Left lung (tissue), 10 donors: ENCODE results near the gene KRTAP9-9. TPM values are rescaled to one million over a fixed set of nuclear protein-coding genes. Genes with fewer than 3 reads are reported as not detected.

Experiments
- ATAC-seq: fragments of 200-7000 bp; cut with Tn5 transposase; one replicate; pipeline ENCODE4 v1.9.1; 2020; ENCODE audit warnings: moderate library complexity
- DNase-seq, 4 donors: peaks; one replicate each; pipeline ENCODE4 v3.0.0-alpha.2; 2013 to 2020
- H3K27ac ChIP-seq, 2 donors: fragments of 200-600 bp; sonication (generic) in 1 of 2; one replicate each; pipeline versions ENCODE4 v1.5.0 to v1.8.0; 2020 to 2021
- H3K27me3 ChIP-seq, 2 donors: fragments of 200-600 bp; sonication (generic) in 1 of 2; one replicate each; pipeline versions ENCODE4 v1.5.0 to v1.8.0; 2020 to 2021
- H3K36me3 ChIP-seq, 2 donors: fragments of 200-600 bp; sonication (generic) in 1 of 2; one replicate each; pipeline versions ENCODE4 v1.5.0 to v1.8.0; 2020 to 2021
- H3K4me1 ChIP-seq, 2 donors: fragments of 200-600 bp; one replicate each; pipeline ENCODE4 v1.8.0; 2021
- H3K4me3 ChIP-seq, 2 donors: fragments of 200-600 bp; sonication (generic) in 1 of 2; one replicate each; pipeline versions ENCODE4 v1.5.0 to v1.8.0; 2020 to 2021; ENCODE audit warnings: mild to moderate bottlenecking in 1 of 2
- H3K9me3 ChIP-seq, 2 donors: fragments of 200-600 bp; sonication (generic) in 1 of 2; one replicate each; pipeline versions ENCODE4 v1.5.0 to v1.8.0; 2020 to 2021
- intact Hi-C, 2 donors: fragments of 100-400 bp; cut with DNase I; formaldehyde crosslinking; loops; one replicate each; pipeline versions ENCODE4 v1.11.2 to v1.14.2; 2022
- polyA plus RNA-seq, 6 donors: library from polyadenylated mRNA; unstranded; fragments of 120-200 nt; gene quantifications; one replicate each; pipeline ENCODE4 v1.2.1, GENCODE V29; 2013; ENCODE audit not compliant: insufficient read length in 6 of 6
- total RNA-seq, 2 donors: library from RNA; stranded (reverse); fragmentation: NEBNext Ultra II Directional; extraction: Animal tissue kit (Norgen Biotek cat#: 25700); gene quantifications; one replicate each; pipeline ENCODE4 v1.2.1, GENCODE V29; 2021
- TF ChIP-seq, protein P1 (sequence below), 2 donors: fragments of 200-600 bp; sonication (generic) in 1 of 2; IDR thresholded peaks; one replicate each; pipeline versions ENCODE4 v1.5.0 to v1.8.0; 2021; ENCODE audit warnings: antibody characterized with exemption in 2 of 2
- donor health status: DM: no; HTN: yes; CAD: no.
- donor health status: DM: no; HTN: no; CAD: no.

The KRTAP9-9 gene
- total and polyA plus RNA-seq, 8 donors, result not detected

DNA sequence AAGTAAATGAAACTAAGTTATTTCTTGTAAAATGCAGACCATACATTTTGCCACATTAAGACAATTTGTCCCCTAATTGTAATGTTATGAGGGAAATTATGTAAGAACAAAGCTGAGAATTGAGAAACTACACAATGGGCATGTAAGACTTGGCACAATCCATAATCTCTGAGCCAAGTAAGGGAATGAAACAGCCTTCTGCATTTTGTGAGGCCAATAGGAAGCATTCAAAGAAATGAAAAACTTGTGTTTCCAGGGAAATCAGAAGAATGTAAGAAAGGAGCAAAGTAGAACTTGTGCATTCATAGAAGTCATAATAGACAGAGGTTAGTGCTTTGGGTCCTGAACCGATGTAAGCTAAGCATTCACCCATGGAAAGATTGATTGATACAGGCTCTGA, 3.9 kb upstream of the KRTAP9-9 start:
- no peak overlapping the region for H3K4me3 ChIP-seq
- no peak for ATAC-seq
- no peak overlapping the region for H3K27ac ChIP-seq
- no peaks in the 10 kb centered on the region for H3K36me3 ChIP-seq
- H3K9me3 ChIP-seq, result no peaks in the 10 kb centered on the region
- TF ChIP-seq, protein P1, sequence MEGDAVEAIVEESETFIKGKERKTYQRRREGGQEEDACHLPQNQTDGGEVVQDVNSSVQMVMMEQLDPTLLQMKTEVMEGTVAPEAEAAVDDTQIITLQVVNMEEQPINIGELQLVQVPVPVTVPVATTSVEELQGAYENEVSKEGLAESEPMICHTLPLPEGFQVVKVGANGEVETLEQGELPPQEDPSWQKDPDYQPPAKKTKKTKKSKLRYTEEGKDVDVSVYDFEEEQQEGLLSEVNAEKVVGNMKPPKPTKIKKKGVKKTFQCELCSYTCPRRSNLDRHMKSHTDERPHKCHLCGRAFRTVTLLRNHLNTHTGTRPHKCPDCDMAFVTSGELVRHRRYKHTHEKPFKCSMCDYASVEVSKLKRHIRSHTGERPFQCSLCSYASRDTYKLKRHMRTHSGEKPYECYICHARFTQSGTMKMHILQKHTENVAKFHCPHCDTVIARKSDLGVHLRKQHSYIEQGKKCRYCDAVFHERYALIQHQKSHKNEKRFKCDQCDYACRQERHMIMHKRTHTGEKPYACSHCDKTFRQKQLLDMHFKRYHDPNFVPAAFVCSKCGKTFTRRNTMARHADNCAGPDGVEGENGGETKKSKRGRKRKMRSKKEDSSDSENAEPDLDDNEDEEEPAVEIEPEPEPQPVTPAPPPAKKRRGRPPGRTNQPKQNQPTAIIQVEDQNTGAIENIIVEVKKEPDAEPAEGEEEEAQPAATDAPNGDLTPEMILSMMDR (IDR thresholded peaks at IDR 0.05), result no peak
- no peak for DNase-seq
- intact Hi-C loops, result no loop called here
- peaks cover 0 to 20% of the 10 kb centered on the region in 2 donors for H3K27me3 ChIP-seq
- no peaks in the 10 kb centered on the region for H3K4me1 ChIP-seq

DNA sequence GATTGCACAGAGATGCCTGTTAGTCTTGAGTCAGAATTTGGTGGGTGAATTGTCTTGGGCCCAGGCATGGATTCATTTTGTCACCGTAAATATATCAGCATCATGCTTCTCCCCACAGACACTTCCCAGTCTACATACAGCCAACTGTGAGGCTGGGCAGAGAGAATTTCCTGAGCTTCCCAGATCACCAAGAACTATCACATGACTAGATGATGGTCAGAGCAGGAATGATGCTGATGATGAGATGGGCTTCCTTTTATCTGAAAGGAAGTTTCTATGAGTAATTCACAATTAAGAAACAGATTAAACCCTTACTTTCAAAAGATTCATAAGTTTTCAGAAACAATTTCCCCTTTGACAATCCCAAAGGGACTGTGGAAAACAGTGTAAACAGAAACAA, 323 bp upstream of the KRTAP9-9 start:
- H3K27ac ChIP-seq, result no peak overlapping the region
- no peaks in the 10 kb centered on the region for H3K9me3 ChIP-seq
- DNase-seq (no peak), ATAC-seq (no peak)
- intact Hi-C loops, result no loop called here
- TF ChIP-seq, protein P1 (IDR thresholded peaks at IDR 0.05), result no peak
- no peak overlapping the region for H3K4me3 ChIP-seq
- H3K27me3 ChIP-seq, result peaks cover 0 to 20% of the 10 kb centered on the region in 2 donors
- H3K36me3 ChIP-seq, result no peaks in the 10 kb centered on the region
- no peaks in the 10 kb centered on the region for H3K4me1 ChIP-seq

GRCh38 chr17:41256291-41256685, 1.1 kb downstream of the KRTAP9-9 start:
- ATAC-seq, result no peak
- TF ChIP-seq, protein P1 (IDR thresholded peaks at IDR 0.05), result no peak
- H3K4me1 ChIP-seq, result no peaks in the 10 kb centered on the region
- H3K4me3 ChIP-seq, result no peak overlapping the region
- intact Hi-C loops, result no loop called here
- H3K9me3 ChIP-seq, result no peaks in the 10 kb centered on the region
- DNase-seq, result no peak
- peaks cover 0 to 20% of the 10 kb centered on the region in 2 donors for H3K27me3 ChIP-seq
- H3K27ac ChIP-seq, result no peak overlapping the region
- no peaks in the 10 kb centered on the region for H3K36me3 ChIP-seq

DNA sequence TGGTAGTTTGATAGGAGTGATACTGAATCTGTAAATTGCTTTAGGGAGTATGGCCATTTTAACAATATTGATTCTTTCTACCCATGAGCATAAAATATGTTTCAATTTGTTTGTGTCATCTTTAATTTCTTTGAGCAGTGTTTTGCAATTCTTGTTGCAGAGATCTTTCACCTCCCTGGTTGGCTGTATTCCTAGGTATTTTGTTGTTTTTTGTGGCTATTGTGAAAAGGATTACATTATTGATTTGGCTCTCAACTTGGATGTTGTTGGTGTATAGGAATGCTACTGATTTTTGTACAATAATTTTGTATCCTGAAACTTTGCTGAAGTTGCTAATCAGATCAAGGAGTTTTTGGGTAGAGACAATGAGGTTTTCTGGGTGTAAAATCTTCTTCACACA, 3.2 kb downstream of the KRTAP9-9 start:
- intact Hi-C loops, result no loop called here
- no peak for DNase-seq
- Histone ChIP-seq H3K27ac (no peak overlapping the region), H3K27me3 (peaks cover 0 to 11% of the 10 kb centered on the region in 2 donors), H3K9me3 (no peaks in the 10 kb centered on the region), H3K4me3 (no peak overlapping the region), H3K36me3 (no peaks in the 10 kb centered on the region), H3K4me1 (no peaks in the 10 kb centered on the region)
- TF ChIP-seq, protein P1 (IDR thresholded peaks at IDR 0.05), result no peak
- no peak for ATAC-seq

GRCh38 chr17:41263212-41263611, 8.0 kb downstream of the KRTAP9-9 start:
- Histone ChIP-seq H3K4me3 (no peak overlapping the region), H3K4me1 (no peaks in the 10 kb centered on the region), H3K36me3 (no peaks in the 10 kb centered on the region), H3K27me3 (peaks cover 0 to 4% of the 10 kb centered on the region in 2 donors), H3K9me3 (no peaks in the 10 kb centered on the region), H3K27ac (no peak overlapping the region)
- ATAC-seq (no peak), DNase-seq (no peak)
- intact Hi-C loops, result no loop called here
- TF ChIP-seq, protein P1 (IDR thresholded peaks at IDR 0.05), result no peak
